AG04450 (cell line): ENCODE results near the gene S100G. TPM values are rescaled to one million over a fixed set of nuclear protein-coding genes. Genes with fewer than 3 reads are reported as not detected.

Experiments used
- CTCF ChIA-PET: fragments of 300-600, 350-600 bp; formaldehyde crosslinking; extraction: SDS; loops from one replicate; lab custom pipeline; 2022; ENCODE audit warnings: antibody characterized with exemption, inconsistent platforms; lab: Charles Lee
- POLR2A ChIA-PET: fragments of 350-600 bp; formaldehyde crosslinking; extraction: SDS; loops from one replicate; lab custom pipeline; 2021; ENCODE audit warnings: antibody characterized with exemption, inconsistent platforms; lab: Yijun Ruan, JAX
- DNase-seq: peaks from one replicate; pipeline ENCODE4 v3.0.0-alpha.2; 2011; ENCODE audit warnings: low read depth, low spot score
- H3K27ac ChIP-seq: one replicate; pipeline ENCODE4 v1.5.1; 2012; ENCODE audit warnings: low read depth, low read length, control low read depth
- H3K27me3 ChIP-seq: one replicate; pipeline ENCODE4 v1.6.0; 2012; ENCODE audit warnings: low read length; ENCODE audit not compliant: control insufficient read depth, insufficient read depth
- H3K4me3 ChIP-seq: 2 replicates; pipeline ENCODE4 v1.5.1; 2011; ENCODE audit warnings: mild to moderate bottlenecking, low read depth, low read length, control low read depth
- H3K9me3 ChIP-seq: 2 replicates; pipeline ENCODE4 v1.5.1; 2012; ENCODE audit warnings: low read length; ENCODE audit not compliant: control insufficient read depth, insufficient read depth
- CTCF ChIP-seq: IDR thresholded peaks from 2 replicates; pipeline ENCODE4 v1.5.1; 2011; ENCODE audit warnings: low read depth, low read length, control low read depth, inconsistent platforms
- polyA plus RNA-seq: library from polyadenylated mRNA; depleted of rRNA; stranded (reverse); fragments of >200 nt; gene quantifications from 2 replicates; pipeline ENCODE4 v1.2.3, GENCODE V29; 2011; rRNA removed
- small RNA-seq: library from RNA; depleted of rRNA; stranded (forward); fragments of <200 nt; gene quantifications from one replicate; pipeline ENCODE3, GENCODE V24; 2012; ENCODE audit warnings: low read depth; ENCODE audit not compliant: insufficient read length

Gene S100G
- polyA plus RNA-seq, 1 experiment, result not detected

DNA sequence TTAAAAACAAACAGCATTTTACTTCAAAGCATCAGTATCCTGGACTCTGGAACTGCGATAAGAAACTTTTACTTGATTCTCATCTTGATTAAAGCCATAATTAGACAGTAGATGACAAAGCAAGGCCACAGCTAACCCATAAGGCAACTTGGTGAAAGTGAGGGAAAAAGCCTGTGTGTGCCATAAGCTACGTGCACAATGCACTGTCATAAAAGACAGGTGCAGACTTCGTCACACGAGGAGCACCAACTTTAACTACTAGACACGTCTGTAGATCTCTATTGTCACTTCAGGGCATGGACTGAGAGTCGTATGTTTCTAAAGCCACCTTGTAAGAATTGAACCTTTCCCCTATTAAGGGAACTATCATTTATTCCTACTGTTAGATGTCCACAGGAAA is 49.4 kb downstream of the S100G start:
- H3K27me3 ChIP-seq, result no peaks in the 10 kb centered on the region
- no peak overlapping the region for H3K4me3 ChIP-seq
- ChIA-PET POLR2A (no interaction called here), CTCF (no interaction called here)
- TF ChIP-seq CTCF, result no peak
- H3K27ac ChIP-seq, result no peak overlapping the region
- H3K9me3 ChIP-seq, result no peaks in the 10 kb centered on the region
- DNase-seq, result no peak

DNA sequence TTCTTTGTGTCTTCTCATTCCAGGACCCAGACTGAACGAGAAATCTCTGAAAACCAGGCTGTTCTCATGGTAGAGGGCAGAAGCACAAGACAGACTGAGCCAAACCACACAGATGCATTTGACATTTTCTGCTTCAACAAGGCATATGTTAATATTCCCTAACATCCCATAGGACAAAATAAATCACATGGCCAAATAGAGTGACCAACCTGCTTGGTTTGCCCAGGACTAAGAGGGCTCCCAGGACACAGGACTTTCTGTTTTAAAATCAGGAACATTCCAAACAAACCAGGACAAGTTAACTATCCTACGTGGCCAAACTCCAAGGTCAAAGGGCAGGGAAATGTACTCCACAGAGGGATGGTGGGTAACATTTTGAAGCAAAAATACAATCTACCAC is 50.8 kb downstream of the S100G start:
- no peaks in the 10 kb centered on the region for H3K27me3 ChIP-seq
- ChIA-PET POLR2A (no interaction called here), CTCF (no interaction called here)
- TF ChIP-seq CTCF, result no peak
- H3K27ac ChIP-seq, result no peak overlapping the region
- no peak overlapping the region for H3K4me3 ChIP-seq
- no peaks in the 10 kb centered on the region for H3K9me3 ChIP-seq
- no peak for DNase-seq

- no peaks in the 10 kb centered on the region for H3K27me3 ChIP-seq
- POLR2A ChIA-PET, result no interaction called here
- TF ChIP-seq CTCF, result no peak
These were observed 53.0 kb downstream of the S100G start for GRCh38 chrX:16702700-16703599.

More at GRCh38 chrX:16702700-16703599, 53.0 kb downstream of the S100G start:
- H3K4me3 ChIP-seq, result no peak overlapping the region
- H3K27ac ChIP-seq, result no peak overlapping the region
- no peaks in the 10 kb centered on the region for H3K9me3 ChIP-seq
- DNase-seq, result no peak
- CTCF ChIA-PET, result interaction anchor here (0.5 to 0.6 kb wide), 2 partner anchors 864 to 1202 kb away, joined by 3 read pairs; no protein-coding TSS in a partner anchor

Small RNAs within 50 kb of the gene (small RNA-seq; reads per million reads assigned to genes)
- not detected for gene MIR548AM

Other genes starting within 250 kb of the S100G start
- gene CTPS2, start 62.5 kb downstream of the S100G start, polyA plus RNA-seq, result 9.5 and 11.7 TPM in 2 replicates
- 14.5 and 16.2 TPM in 2 replicates for gene SYAP1, start 69.5 kb downstream of the S100G start, polyA plus RNA-seq
- 10.0 and 15.4 TPM in 2 replicates for gene TXLNG, start 136.3 kb downstream of the S100G start, polyA plus RNA-seq
- 133 and 157 TPM in 2 replicates for gene RBBP7, start 220.2 kb downstream of the S100G start, polyA plus RNA-seq